ENCODE data around the gene CPNE5.

The CPNE5 gene

GRCh38 chr6:36856277-36856676 is 17.0 kb upstream of the CPNE5 start:
- DNase-seq = no peak

GRCh38 chr6:36855750-36856149 is 16.5 kb upstream of the CPNE5 start:
- no peak for DNase-seq

- DNase-seq = no peak
These were observed 14.1 kb upstream of the CPNE5 start for GRCh38 chr6:36853325-36853724.

- no peak for DNase-seq
These were observed 13.4 kb upstream of the CPNE5 start for GRCh38 chr6:36852481-36853147.

- DNase-seq = no peak
These were observed 12.4 kb upstream of the CPNE5 start for GRCh38 chr6:36851626-36852025.

GRCh38 chr6:36851149-36851614 is 11.9 kb upstream of the CPNE5 start:
- no peak for DNase-seq

GRCh38 chr6:36850021-36850420 is 10.8 kb upstream of the CPNE5 start:
- DNase-seq = no peak

GRCh38 chr6:36848658-36849441 is 9.6 kb upstream of the CPNE5 start:
- no peak for DNase-seq

- no peak for DNase-seq
These were observed 8.7 kb upstream of the CPNE5 start for GRCh38 chr6:36847991-36848390.

GRCh38 chr6:36847152-36847551 is 7.9 kb upstream of the CPNE5 start:
- no peak for DNase-seq

GRCh38 chr6:36845233-36845632 is 6.0 kb upstream of the CPNE5 start:
- no peak for DNase-seq

- no peak for DNase-seq
These were observed 5.3 kb upstream of the CPNE5 start for GRCh38 chr6:36844232-36845170.

- DNase-seq = no peak
These were observed 3.9 kb upstream of the CPNE5 start for GRCh38 chr6:36843170-36843569.

GRCh38 chr6:36841756-36842155 is 2.5 kb upstream of the CPNE5 start:
- DNase-seq = no peak

- DNase-seq = no peak
These were observed 1.5 kb upstream of the CPNE5 start for GRCh38 chr6:36840432-36841403.

GRCh38 chr6:36839749-36840431 is 646 bp upstream of the CPNE5 start:
- no peak for DNase-seq

GRCh38 chr6:36837686-36838085 is 1.6 kb downstream of the CPNE5 start:
- DNase-seq = no peak

GRCh38 chr6:36837022-36837339 is 2.3 kb downstream of the CPNE5 start:
- DNase-seq = no peak

GRCh38 chr6:36836111-36837021 is 2.9 kb downstream of the CPNE5 start:
- no peak for DNase-seq

- DNase-seq = no peak
These were observed 4.5 kb downstream of the CPNE5 start for GRCh38 chr6:36834576-36835341.

Measured in NK-92 treated with Interleukin-12 subunit alpha and Interleukin-12 subunit beta, amount 100 ng/mL, for 24 hours (cell line).